IMR-90 (cell line): ENCODE data around the gene NCKAP5. TPM values are rescaled to one million over a fixed set of nuclear protein-coding genes. Genes with fewer than 3 reads are reported as not detected.
A peak's percentile ranks its signal among the peaks of the same experiment; 100 is the strongest.

Experiments used
- ATAC-seq: fragments of 200-7000 bp; cut with Tn5 transposase; 2 replicates; pipeline ENCODE4 v1.9.1; 2020; ENCODE audit warnings: low read depth, mild to moderate bottlenecking, moderate library complexity
- BruUV-seq: library from RNA; stranded (reverse); fragments of 400-500 nt; replicated peaks from 2 replicates; lab custom pipeline; 2021; lab: Mats Ljungman, UMichigan
- CTCF ChIA-PET: fragments of 300-600 bp; formaldehyde crosslinking; extraction: SDS; loops from one replicate; lab custom pipeline; 2021; ENCODE audit warnings: antibody characterized with exemption; lab: Yijun Ruan, JAX
- POLR2A ChIA-PET: fragments of 300-600 bp; sonication (Branson Sonifier 250); formaldehyde crosslinking; loops from one replicate; lab custom pipeline; 2022; ENCODE audit warnings: antibody characterized with exemption; ENCODE audit not compliant: unreplicated experiment; lab: Charles Lee
- DNase-seq: peaks from one replicate; pipeline ENCODE4 v3.0.0; 2013
- H2AFZ ChIP-seq: replicated peaks from 2 replicates; pipeline ENCODE3; 2013; ENCODE audit warnings: low read length, mild to moderate bottlenecking; ENCODE audit not compliant: poor library complexity
- H2AK5ac ChIP-seq: 2 replicates; pipeline ENCODE4 v1.6.1; 2013; ENCODE audit warnings: low read depth, low read length, inconsistent platforms
- H2AK9ac ChIP-seq: replicated peaks from 2 replicates; pipeline ENCODE3; 2013; ENCODE audit warnings: mild to moderate bottlenecking, low read depth, low read length, moderate library complexity; ENCODE audit not compliant: poor library complexity
- H2BK120ac ChIP-seq: 2 replicates; pipeline ENCODE4 v1.6.1; 2013; ENCODE audit warnings: low read depth, low read length, inconsistent platforms
- H2BK15ac ChIP-seq: 3 replicates; pipeline ENCODE4 v1.6.1; 2013; ENCODE audit warnings: low read depth, low read length, inconsistent platforms
- H2BK20ac ChIP-seq: 2 replicates; pipeline ENCODE4 v1.6.1; 2013; ENCODE audit warnings: low read depth, mild to moderate bottlenecking, inconsistent platforms, low read length, moderate library complexity
- H2BK5ac ChIP-seq: 2 replicates; pipeline ENCODE4 v1.6.1; 2013; ENCODE audit warnings: mild to moderate bottlenecking, low read depth, low read length, inconsistent platforms; ENCODE audit not compliant: poor library complexity, severe bottlenecking
- H3K14ac ChIP-seq: replicated peaks from 2 replicates; pipeline ENCODE4 v1.6.1; 2013; ENCODE audit warnings: low read depth, low read length, inconsistent platforms
- H3K18ac ChIP-seq: 2 replicates; pipeline ENCODE4 v1.6.1; 2013; ENCODE audit warnings: low read depth, low read length, control low read depth
- H3K23ac ChIP-seq: 2 replicates; pipeline ENCODE4 v1.6.1; 2013; ENCODE audit warnings: low read depth, low read length, inconsistent platforms
- H3K27ac ChIP-seq: 2 replicates; pipeline ENCODE4 v1.5.1; 2013; ENCODE audit warnings: mild to moderate bottlenecking, control low read depth, low read length; ENCODE audit not compliant: insufficient read depth
- H3K27me3 ChIP-seq: 2 replicates; pipeline ENCODE4 v1.6.1; 2013; ENCODE audit warnings: low read length; ENCODE audit not compliant: control insufficient read depth, insufficient read depth
- H3K36me3 ChIP-seq: 2 replicates; pipeline ENCODE4 v1.6.1; 2013; ENCODE audit warnings: low read length, mixed read lengths; ENCODE audit not compliant: control insufficient read depth, insufficient read depth
- H3K4ac ChIP-seq: 2 replicates; pipeline ENCODE4 v1.6.1; 2013; ENCODE audit warnings: low read depth, low read length, inconsistent platforms
- H3K4me1 ChIP-seq: 2 replicates; pipeline ENCODE4 v1.6.1; 2013; ENCODE audit warnings: low read length, mixed read lengths; ENCODE audit not compliant: control insufficient read depth, insufficient read depth
- H3K4me2 ChIP-seq: 2 replicates; pipeline ENCODE4 v1.6.1; 2013; ENCODE audit warnings: low read depth, mild to moderate bottlenecking, control low read depth, low read length, moderate library complexity
- H3K4me3 ChIP-seq: 2 replicates; pipeline ENCODE4 v1.5.1; 2013; ENCODE audit warnings: low read depth, mild to moderate bottlenecking, control low read depth, low read length, moderate library complexity; ENCODE audit not compliant: insufficient read depth
- H3K56ac ChIP-seq: 2 replicates; pipeline ENCODE4 v1.6.1; 2013; ENCODE audit warnings: low read length, inconsistent platforms; ENCODE audit not compliant: insufficient read depth; ENCODE audit errors: extremely low read depth
- H3K79me1 ChIP-seq, 2 experiments: 2 replicates each; pipeline ENCODE4 v1.6.1; 2013; ENCODE audit warnings: low read length in 2 of 2, inconsistent platforms in 1 of 2, low read depth in 1 of 2
- H3K9ac ChIP-seq: 2 replicates; pipeline ENCODE4 v1.6.1; 2013; ENCODE audit warnings: low read depth, low read length, control low read depth
- H3K9me1 ChIP-seq: 2 replicates; pipeline ENCODE4 v1.6.1; 2013; ENCODE audit warnings: low read length, inconsistent platforms; ENCODE audit not compliant: insufficient read depth
- H3K9me3 ChIP-seq: 2 replicates; pipeline ENCODE4 v1.6.1; 2013; ENCODE audit warnings: low read length; ENCODE audit not compliant: control insufficient read depth, insufficient read depth
- H4K20me1 ChIP-seq: 2 replicates; pipeline ENCODE4 v1.6.1; 2013; ENCODE audit warnings: low read length, inconsistent platforms; ENCODE audit not compliant: insufficient read depth
- H4K5ac ChIP-seq: 2 replicates; pipeline ENCODE4 v1.6.1; 2013; ENCODE audit warnings: mild to moderate bottlenecking, low read depth, low read length, control low read depth
- H4K8ac ChIP-seq, 2 experiments: 2 replicates each; pipeline ENCODE4 v1.6.1; 2013; ENCODE audit warnings: low read depth in 2 of 2, low read length in 2 of 2, control low read depth in 1 of 2, inconsistent platforms in 1 of 2
- H4K91ac ChIP-seq: 2 replicates; pipeline ENCODE4 v1.6.1; 2013; ENCODE audit warnings: low read depth, low read length, inconsistent platforms; ENCODE audit not compliant: insufficient read depth
- BHLHE40 ChIP-seq: fragments of 150-350 bp; IDR thresholded peaks from 2 replicates; pipeline ENCODE4 v1.6.1; 2016; ENCODE audit warnings: mild to moderate bottlenecking, low read depth, low read length
- CEBPB ChIP-seq: IDR thresholded peaks from 2 replicates; pipeline ENCODE4 v1.6.1; 2012; ENCODE audit warnings: low read depth, low read length, improper control_type of control experiment
- CHD1 ChIP-seq: IDR thresholded peaks from 2 replicates; pipeline ENCODE4 v1.6.1; 2012; ENCODE audit warnings: low read depth, low read length, improper control_type of control experiment
- FOS ChIP-seq: fragments of 150-350 bp; IDR thresholded peaks from 2 replicates; pipeline ENCODE4 v1.6.1; 2016; ENCODE audit warnings: low read depth, low read length
- MAFK ChIP-seq: IDR thresholded peaks from 2 replicates; pipeline ENCODE4 v1.6.1; 2012; ENCODE audit warnings: low read depth, low read length, improper control_type of control experiment
- MAZ ChIP-seq: IDR thresholded peaks from 2 replicates; pipeline ENCODE4 v1.6.1; 2012; ENCODE audit warnings: low read depth, mild to moderate bottlenecking, low read length, improper control_type of control experiment, moderate library complexity, borderline replicate concordance
- MXI1 ChIP-seq: IDR thresholded peaks from 2 replicates; pipeline ENCODE4 v1.6.1; 2012; ENCODE audit warnings: low read depth, mild to moderate bottlenecking, low read length, moderate library complexity, borderline replicate concordance
- NFE2L2 ChIP-seq: fragments of 150-350 bp; IDR thresholded peaks from 2 replicates; pipeline ENCODE4 v1.6.1; 2016; ENCODE audit warnings: low read depth, mild to moderate bottlenecking, low read length
- POLR2A ChIP-seq: IDR thresholded peaks from 2 replicates; pipeline ENCODE4 v1.6.1; 2012; ENCODE audit warnings: mild to moderate bottlenecking, low read depth, low read length
- RAD21 ChIP-seq: IDR thresholded peaks from 2 replicates; pipeline ENCODE4 v1.6.1; 2012; ENCODE audit warnings: low read length, improper control_type of control experiment
- RCOR1 ChIP-seq: IDR thresholded peaks from 2 replicates; pipeline ENCODE4 v1.6.1; 2012; ENCODE audit warnings: mild to moderate bottlenecking, low read length, improper control_type of control experiment; ENCODE audit not compliant: insufficient replicate concordance
- RFX5 ChIP-seq: IDR thresholded peaks from 2 replicates; pipeline ENCODE4 v1.8.0; 2012; ENCODE audit warnings: low read depth, mild to moderate bottlenecking, low read length, moderate library complexity
- SMC3 ChIP-seq: fragments of 150-350 bp; IDR thresholded peaks from 2 replicates; pipeline ENCODE4 v1.6.1; 2016; ENCODE audit warnings: low read depth, mild to moderate bottlenecking, antibody characterized with exemption, low read length, moderate library complexity
- dilution Hi-C: fragments of 300-500 bp; cut with HindIII; formaldehyde crosslinking; loops from one replicate; pipeline ENCODE4 v1.14.3; 2018; ENCODE audit warnings: low sequenced_read_pairs; ENCODE audit not compliant: unreplicated experiment
- in situ Hi-C: fragments of 300-500 bp; cut with MboI; formaldehyde crosslinking; loops from 3 replicates; pipeline ENCODE4 v1.14.3; 2019; ENCODE audit warnings: low sequenced_read_pairs, inconsistent platforms, mixed read lengths
- intact Hi-C: fragments of 100-400 bp; cut with micrococcal nuclease; formaldehyde crosslinking; loops from 2 replicates; pipeline ENCODE4 v1.10.0; 2022
- polyA plus RNA-seq, 3 experiments: library from polyadenylated mRNA; depleted of rRNA; stranded (reverse); fragments of >200 nt; gene quantifications; 2 replicates each; pipeline ENCODE4 v1.2.3, GENCODE V29; 2012; ENCODE audit warnings: low replicate concordance in 1 of 3
- total RNA-seq: library from RNA; depleted of rRNA; stranded (reverse); fragments of >200 nt; gene quantifications from 2 replicates; pipeline ENCODE4 v1.2.3, GENCODE V29; 2012
- TF ChIP-seq, protein P1 (sequence below): conservative IDR thresholded peaks from 2 replicates; pipeline ENCODE4 v1.5.1; 2012; ENCODE audit warnings: mild to moderate bottlenecking, low read depth, low read length, improper control_type of control experiment
- TF ChIP-seq, protein P2 (sequence below): fragments of 150-350 bp; IDR thresholded peaks from 2 replicates; pipeline ENCODE4 v1.6.1; 2017; ENCODE audit warnings: mild to moderate bottlenecking, antibody characterized with exemption, low read length, low read depth
- TF ChIP-seq, protein P3 (sequence below): fragments of 150-350 bp; IDR thresholded peaks from 2 replicates; pipeline ENCODE4 v1.6.1; 2016; ENCODE audit warnings: low read depth, mild to moderate bottlenecking, low read length, moderate library complexity, borderline replicate concordance

Gene NCKAP5
- total and polyA plus RNA-seq, 2 of the 4 experiments (the other 2 are of a cell fraction): 2.7 to 3.9 TPM

DNA sequence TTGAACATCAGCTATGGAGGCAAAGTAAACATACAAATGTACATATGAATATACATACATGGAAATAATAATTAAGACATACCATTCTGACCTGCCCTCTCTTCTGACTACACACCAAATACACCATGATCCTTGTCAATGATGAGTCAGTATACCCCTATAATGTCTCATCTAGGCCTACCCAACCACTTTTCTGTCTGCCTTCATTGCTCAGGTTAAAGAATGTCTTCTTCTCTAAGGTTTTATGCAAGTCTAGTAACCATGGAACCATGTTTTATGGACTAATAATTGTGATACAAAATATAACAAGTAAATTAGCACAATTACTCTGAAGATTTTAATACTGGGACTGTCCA lies 128.7 kb downstream of the NCKAP5 start:
- BruUV-seq: no TSS peak
- dilution Hi-C loops: no loop called here
- POLR2A ChIA-PET: no interaction called here

More for the DNA sequence above, 128.7 kb downstream of the NCKAP5 start:
- Histone ChIP-seq H3K27ac (no peak overlapping the region), H2BK120ac (no peak overlapping the region), H2BK20ac (no peak overlapping the region), H2BK5ac (no peak overlapping the region), H3K27me3 (no peaks in the 10 kb centered on the region), H2AK5ac (no peak overlapping the region), H3K14ac (no peak overlapping the region), H2AK9ac (no peak overlapping the region), H3K4me3 (no peak overlapping the region), H4K20me1 (no peaks in the 10 kb centered on the region), H3K9me1 (no peaks in the 10 kb centered on the region), H4K8ac (0 out of 4 replicates have a peak overlapping the region, but pooled peaks of 1 of the 2 experiments have one; percentile 26), H3K9me3 (no peaks in the 10 kb centered on the region), H3K4me1 (peaks cover 3% of the 10 kb centered on the region; the same call in 1 of the 2 replicates), H2AFZ (no peak overlapping the region), H3K56ac (no peak overlapping the region), H4K5ac (no peak overlapping the region), H3K4ac (no peak overlapping the region), H3K4me2 (no peak overlapping the region), H4K91ac (no peak overlapping the region), H3K9ac (no peak overlapping the region), H3K23ac (no peak overlapping the region), H3K36me3 (no peaks in the 10 kb centered on the region), H3K18ac (no peak overlapping the region), H2BK15ac (no peak overlapping the region), H3K79me1 (no peaks in the 10 kb centered on the region)
- ATAC-seq (no peak), DNase-seq (no peak)
- TF ChIP-seq, protein P1, sequence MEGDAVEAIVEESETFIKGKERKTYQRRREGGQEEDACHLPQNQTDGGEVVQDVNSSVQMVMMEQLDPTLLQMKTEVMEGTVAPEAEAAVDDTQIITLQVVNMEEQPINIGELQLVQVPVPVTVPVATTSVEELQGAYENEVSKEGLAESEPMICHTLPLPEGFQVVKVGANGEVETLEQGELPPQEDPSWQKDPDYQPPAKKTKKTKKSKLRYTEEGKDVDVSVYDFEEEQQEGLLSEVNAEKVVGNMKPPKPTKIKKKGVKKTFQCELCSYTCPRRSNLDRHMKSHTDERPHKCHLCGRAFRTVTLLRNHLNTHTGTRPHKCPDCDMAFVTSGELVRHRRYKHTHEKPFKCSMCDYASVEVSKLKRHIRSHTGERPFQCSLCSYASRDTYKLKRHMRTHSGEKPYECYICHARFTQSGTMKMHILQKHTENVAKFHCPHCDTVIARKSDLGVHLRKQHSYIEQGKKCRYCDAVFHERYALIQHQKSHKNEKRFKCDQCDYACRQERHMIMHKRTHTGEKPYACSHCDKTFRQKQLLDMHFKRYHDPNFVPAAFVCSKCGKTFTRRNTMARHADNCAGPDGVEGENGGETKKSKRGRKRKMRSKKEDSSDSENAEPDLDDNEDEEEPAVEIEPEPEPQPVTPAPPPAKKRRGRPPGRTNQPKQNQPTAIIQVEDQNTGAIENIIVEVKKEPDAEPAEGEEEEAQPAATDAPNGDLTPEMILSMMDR: no peak
- TF ChIP-seq MAZ (no peak), NFE2L2 (no peak), MXI1 (no peak), RAD21 (no peak), CEBPB (no peak), CHD1 (no peak), FOS (no peak), RCOR1 (no peak), MAFK (no peak), BHLHE40 (no peak), RFX5 (no peak), POLR2A (no peak), SMC3 (no peak)
- TF ChIP-seq, protein P2, sequence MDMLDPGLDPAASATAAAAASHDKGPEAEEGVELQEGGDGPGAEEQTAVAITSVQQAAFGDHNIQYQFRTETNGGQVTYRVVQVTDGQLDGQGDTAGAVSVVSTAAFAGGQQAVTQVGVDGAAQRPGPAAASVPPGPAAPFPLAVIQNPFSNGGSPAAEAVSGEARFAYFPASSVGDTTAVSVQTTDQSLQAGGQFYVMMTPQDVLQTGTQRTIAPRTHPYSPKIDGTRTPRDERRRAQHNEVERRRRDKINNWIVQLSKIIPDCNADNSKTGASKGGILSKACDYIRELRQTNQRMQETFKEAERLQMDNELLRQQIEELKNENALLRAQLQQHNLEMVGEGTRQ: no peak
- TF ChIP-seq, protein P3, sequence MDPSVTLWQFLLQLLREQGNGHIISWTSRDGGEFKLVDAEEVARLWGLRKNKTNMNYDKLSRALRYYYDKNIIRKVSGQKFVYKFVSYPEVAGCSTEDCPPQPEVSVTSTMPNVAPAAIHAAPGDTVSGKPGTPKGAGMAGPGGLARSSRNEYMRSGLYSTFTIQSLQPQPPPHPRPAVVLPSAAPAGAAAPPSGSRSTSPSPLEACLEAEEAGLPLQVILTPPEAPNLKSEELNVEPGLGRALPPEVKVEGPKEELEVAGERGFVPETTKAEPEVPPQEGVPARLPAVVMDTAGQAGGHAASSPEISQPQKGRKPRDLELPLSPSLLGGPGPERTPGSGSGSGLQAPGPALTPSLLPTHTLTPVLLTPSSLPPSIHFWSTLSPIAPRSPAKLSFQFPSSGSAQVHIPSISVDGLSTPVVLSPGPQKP: no peak
- intact Hi-C loops: loop anchor here (10.0 kb wide), 1 partner anchor 405 kb away; no protein-coding TSS in a partner anchor
- CTCF ChIA-PET: interaction anchor here (0.5 to 1.0 kb wide), 2 partner anchors 37 to 202 kb away, joined by 3 read pairs; no protein-coding TSS in a partner anchor
- in situ Hi-C loops: no loop called here
